ENCODE measurements around the gene SERPINH1. TPM values are rescaled to one million over a fixed set of nuclear protein-coding genes. Genes with fewer than 3 reads are reported as not detected.

SERPINH1 gene
- total RNA-seq, 4 donors from 2014 or later = 149 to 226 (median 173) TPM

DNA sequence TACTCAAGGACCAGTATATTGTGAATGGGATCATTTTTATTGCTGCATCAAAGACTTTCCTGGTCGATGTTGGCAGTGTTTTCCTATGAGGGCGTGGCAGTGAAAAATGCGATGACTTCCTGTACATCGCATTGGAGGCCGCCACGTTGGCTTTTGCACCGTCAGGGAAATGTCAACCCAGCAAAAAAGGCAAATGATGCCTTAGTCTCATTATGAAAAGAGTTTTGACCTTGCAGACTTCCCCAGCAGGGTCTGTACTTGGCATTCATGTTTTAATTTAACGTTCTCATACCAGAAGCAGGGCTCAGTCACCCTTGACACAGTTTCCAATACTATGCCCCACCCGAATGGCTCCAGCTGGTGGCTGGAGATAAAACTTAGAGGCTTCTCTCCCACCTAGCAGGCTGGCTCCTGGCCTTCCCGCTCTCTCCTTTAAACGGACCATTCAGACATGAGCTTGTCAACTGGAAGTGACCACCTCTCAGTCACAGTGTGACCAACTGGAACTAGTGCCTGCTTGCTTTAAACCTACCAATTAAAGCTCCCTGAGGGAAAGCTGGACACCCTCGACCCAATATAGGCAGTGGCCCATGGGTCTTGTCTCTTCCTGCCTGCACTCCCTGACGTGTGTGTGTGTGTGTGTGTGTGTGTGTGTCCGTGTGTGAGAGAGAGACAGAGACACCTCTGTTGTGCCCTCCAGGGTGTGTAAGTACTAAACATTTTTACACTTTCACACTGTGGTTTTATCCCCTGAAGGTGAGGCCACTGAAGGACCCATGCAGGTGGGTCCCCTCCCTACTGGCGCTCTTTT, 27.6 kb upstream of the SERPINH1 start:
- TF ChIP-seq, protein P1, sequence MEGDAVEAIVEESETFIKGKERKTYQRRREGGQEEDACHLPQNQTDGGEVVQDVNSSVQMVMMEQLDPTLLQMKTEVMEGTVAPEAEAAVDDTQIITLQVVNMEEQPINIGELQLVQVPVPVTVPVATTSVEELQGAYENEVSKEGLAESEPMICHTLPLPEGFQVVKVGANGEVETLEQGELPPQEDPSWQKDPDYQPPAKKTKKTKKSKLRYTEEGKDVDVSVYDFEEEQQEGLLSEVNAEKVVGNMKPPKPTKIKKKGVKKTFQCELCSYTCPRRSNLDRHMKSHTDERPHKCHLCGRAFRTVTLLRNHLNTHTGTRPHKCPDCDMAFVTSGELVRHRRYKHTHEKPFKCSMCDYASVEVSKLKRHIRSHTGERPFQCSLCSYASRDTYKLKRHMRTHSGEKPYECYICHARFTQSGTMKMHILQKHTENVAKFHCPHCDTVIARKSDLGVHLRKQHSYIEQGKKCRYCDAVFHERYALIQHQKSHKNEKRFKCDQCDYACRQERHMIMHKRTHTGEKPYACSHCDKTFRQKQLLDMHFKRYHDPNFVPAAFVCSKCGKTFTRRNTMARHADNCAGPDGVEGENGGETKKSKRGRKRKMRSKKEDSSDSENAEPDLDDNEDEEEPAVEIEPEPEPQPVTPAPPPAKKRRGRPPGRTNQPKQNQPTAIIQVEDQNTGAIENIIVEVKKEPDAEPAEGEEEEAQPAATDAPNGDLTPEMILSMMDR (IDR thresholded peaks at IDR 0.05; ENCODE audit: low read depth) = no peak

DNA sequence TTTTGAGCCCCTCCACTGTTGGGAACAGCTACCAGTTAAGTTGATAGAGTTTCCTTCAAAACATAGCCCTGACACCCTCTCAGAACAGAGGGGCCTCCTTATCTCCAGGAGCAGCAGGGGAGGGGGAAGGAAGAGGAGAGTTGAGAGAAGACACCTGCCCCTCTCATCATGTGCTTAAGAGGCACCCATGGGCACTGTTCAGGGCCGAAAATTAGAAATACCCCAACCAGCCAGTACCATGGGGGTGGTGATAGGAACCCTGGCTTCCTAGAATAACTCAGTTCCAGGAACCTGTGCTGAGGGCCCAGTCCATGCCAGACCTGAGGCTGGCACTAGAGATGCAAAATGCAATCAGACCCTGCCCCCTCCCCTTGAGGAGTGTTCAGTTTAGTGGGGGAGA, 27.0 kb upstream of the SERPINH1 start:
- TF ChIP-seq, protein P1 (IDR thresholded peaks at IDR 0.05; ENCODE audit: low read depth) = no peak

DNA sequence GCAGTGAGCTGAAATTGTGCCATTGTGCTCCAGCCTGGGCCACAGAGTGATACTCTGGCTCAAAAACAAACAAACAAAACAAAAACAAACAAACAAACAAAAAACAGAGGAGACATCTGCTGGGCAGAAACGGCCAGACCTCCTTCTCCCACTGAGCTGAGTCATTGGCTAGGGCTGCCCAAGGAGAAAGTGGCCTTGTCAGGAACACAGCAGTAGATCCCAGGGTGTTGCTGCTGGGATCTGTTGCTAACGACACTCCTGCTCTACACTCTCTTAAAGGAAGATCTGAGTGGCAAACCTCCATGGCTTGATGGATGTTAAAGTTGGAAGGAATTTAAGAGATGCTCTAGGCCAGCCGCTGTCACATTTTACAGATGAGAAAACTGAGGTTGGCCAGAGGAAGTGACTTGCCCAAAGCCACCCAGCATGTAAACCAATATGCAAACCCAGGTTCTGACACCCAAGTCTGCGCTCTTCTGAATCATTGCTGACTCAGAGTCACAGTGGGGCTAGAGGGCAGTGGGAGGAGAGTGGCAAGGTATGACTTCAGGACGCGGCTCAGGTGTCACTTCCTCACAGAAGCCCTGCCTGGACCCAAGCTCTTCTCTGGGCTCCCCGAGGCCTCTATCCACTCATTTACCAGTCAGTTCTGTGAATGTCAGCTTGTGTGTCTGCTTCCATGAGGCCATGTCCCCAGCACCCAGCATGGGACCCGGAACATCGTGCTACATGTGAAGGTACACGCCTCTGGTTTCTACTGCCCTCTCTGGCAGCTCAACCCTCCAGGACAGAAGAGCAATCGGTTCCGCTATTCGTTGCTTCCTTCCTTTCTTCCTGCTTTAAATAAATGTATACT, 25.0 kb upstream of the SERPINH1 start:
- TF ChIP-seq, protein P1 (IDR thresholded peaks at IDR 0.05; ENCODE audit: low read depth) = no peak

DNA sequence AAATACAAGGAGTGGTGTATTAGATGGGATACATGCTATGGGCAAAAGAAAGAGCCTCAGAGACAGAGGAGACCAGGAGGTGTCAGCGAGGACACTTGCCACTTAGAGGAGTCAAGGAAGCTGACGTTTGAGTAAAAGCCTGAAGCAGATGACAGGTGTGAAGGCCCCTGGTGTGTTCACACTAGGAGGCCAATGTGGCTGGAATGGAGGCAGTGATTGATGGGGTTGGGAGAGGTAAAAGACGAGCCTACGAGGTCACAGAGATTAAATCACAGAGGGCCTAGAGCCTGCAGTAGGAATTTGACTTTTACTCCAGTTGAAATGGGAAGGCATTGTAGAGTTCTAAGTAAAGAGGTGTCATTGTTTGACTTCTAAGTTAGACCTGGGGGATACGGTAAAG, 24.3 kb upstream of the SERPINH1 start:
- TF ChIP-seq, protein P1 (IDR thresholded peaks at IDR 0.05; ENCODE audit: low read depth) = no peak

GRCh38 chr11:75538150-75538942, 23.7 kb upstream of the SERPINH1 start:
- TF ChIP-seq, protein P1 (IDR thresholded peaks at IDR 0.05; ENCODE audit: low read depth) = no peak

GRCh38 chr11:75539459-75540334, 22.4 kb upstream of the SERPINH1 start:
- TF ChIP-seq, protein P1 (IDR thresholded peaks at IDR 0.05; ENCODE audit: low read depth) = no peak
